ENCODE results near the gene NRXN3. TPM values are rescaled to one million over a fixed set of nuclear protein-coding genes. Genes with fewer than 3 reads are reported as not detected.

NRXN3 gene
- total and polyA plus RNA-seq, 8 donors = 0.53 to 2.5 (median 1.5) TPM

- FAIRE-seq (no peak), DNase-seq (no peak), ATAC-seq (no peak)
- Histone ChIP-seq H3K27me3 (no peaks in the 10 kb centered on the region), H3K27ac (no peak overlapping the region), H3K9me3 (no peaks in the 10 kb centered on the region), H3K4me1 (peaks cover 6 to 13% (median 7%) of the 10 kb centered on the region in 3 donors), H3K4me3 (no peak overlapping the region), H3K36me3 (no peaks in the 10 kb centered on the region)
- intact Hi-C loops (cut with DNase I) = no loop called here
- TF ChIP-seq, protein P1, sequence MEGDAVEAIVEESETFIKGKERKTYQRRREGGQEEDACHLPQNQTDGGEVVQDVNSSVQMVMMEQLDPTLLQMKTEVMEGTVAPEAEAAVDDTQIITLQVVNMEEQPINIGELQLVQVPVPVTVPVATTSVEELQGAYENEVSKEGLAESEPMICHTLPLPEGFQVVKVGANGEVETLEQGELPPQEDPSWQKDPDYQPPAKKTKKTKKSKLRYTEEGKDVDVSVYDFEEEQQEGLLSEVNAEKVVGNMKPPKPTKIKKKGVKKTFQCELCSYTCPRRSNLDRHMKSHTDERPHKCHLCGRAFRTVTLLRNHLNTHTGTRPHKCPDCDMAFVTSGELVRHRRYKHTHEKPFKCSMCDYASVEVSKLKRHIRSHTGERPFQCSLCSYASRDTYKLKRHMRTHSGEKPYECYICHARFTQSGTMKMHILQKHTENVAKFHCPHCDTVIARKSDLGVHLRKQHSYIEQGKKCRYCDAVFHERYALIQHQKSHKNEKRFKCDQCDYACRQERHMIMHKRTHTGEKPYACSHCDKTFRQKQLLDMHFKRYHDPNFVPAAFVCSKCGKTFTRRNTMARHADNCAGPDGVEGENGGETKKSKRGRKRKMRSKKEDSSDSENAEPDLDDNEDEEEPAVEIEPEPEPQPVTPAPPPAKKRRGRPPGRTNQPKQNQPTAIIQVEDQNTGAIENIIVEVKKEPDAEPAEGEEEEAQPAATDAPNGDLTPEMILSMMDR (IDR thresholded peaks at IDR 0.05) = no peak
Observed at GRCh38 chr14:79840103-79840502, 1669.9 kb downstream of the NRXN3 start.

- TF ChIP-seq, protein P1 (IDR thresholded peaks at IDR 0.05) = no peak
- no peak for FAIRE-seq
- DNase-seq = no peak
Observed at GRCh38 chr14:79840831-79841230, 1670.7 kb downstream of the NRXN3 start.

DNA sequence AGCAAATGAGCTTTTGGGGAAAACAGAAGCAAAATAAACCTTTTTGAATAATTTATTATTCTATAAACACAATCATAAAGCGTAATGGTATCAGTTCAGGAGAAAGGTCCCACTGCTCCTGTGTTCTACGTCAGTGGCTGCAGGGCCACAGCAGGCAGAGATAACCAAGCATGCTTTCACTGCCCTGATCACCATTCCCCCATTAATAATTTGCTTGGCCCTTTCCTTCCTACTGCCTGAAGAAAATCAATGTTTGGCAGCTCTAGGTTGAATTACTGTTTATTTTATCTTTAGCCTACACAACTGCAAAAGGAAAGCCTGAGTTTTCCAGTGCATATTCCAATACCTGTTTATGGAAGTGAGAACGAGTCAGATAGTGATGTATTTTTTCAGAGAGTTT lies 1671.3 kb downstream of the NRXN3 start:
- intact Hi-C loops (cut with DNase I) = no loop called here
- TF ChIP-seq, protein P1 (IDR thresholded peaks at IDR 0.05) = no peak
- 2 to 11% methylated on average over 3 of the region's 3 CpGs for whole genome bisulfite sequencing, 2 donors
- DNase-seq = peak in 3 of 6 donors; percentile 24 to 31 (median 25)
- Histone ChIP-seq H3K27ac (no peak overlapping the region), H3K4me3 (no peak overlapping the region), H3K27me3 (no peaks in the 10 kb centered on the region), H3K9me3 (no peaks in the 10 kb centered on the region), H3K4me1 (peaks cover 6 to 13% (median 7%) of the 10 kb centered on the region in 3 donors), H3K36me3 (no peaks in the 10 kb centered on the region)
- peak; percentile 89 to 95 (median 92) for ATAC-seq
- no peak for FAIRE-seq

More at GRCh38 chr14:79840831-79841230, 1670.7 kb downstream of the NRXN3 start:
- H3K27me3 ChIP-seq = no peaks in the 10 kb centered on the region
- no peaks in the 10 kb centered on the region for H3K36me3 ChIP-seq
- no peak overlapping the region for H3K27ac ChIP-seq
- H3K4me1 ChIP-seq = peaks cover 6 to 13% (median 7%) of the 10 kb centered on the region in 3 donors
- WGBS, 2 donors = 25 to 57% methylated on average over 2 of the region's 2 CpGs
- H3K4me3 ChIP-seq = no peak overlapping the region
- ATAC-seq = no peak
- intact Hi-C loops (cut with DNase I) = no loop called here
- no peaks in the 10 kb centered on the region for H3K9me3 ChIP-seq

DNA sequence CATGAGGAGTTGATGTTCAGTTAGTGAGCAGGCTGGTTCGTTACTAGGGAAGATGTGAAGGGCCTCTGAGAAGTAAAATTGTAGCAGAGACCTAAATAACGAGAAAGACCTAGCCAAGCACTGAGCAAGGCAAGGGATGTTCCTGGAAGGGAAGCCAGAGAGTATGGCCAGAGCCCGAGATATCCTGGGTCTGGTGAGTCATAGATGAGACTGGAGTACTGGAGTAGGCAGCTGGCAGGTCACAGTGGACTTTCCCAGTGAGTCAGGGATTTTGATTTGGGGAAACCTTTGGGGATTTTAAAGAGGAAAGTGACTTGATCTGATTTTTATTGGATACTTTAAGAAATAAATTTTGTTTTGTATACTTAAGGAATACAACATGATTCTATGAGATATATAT lies 1672.1 kb downstream of the NRXN3 start:
- Histone ChIP-seq H3K27ac (no peak overlapping the region), H3K4me3 (no peak overlapping the region), H3K36me3 (no peaks in the 10 kb centered on the region), H3K27me3 (no peaks in the 10 kb centered on the region), H3K4me1 (peaks cover 6 to 13% (median 7%) of the 10 kb centered on the region in 3 donors), H3K9me3 (no peaks in the 10 kb centered on the region)
- TF ChIP-seq, protein P1 (IDR thresholded peaks at IDR 0.05) = no peak
- ATAC-seq (peak; percentile 89 to 97 (median 92)), FAIRE-seq (no peak), DNase-seq (peak in 4 of 6 donors; percentile 20 to 51 (median 36))
- intact Hi-C loops (cut with DNase I) = no loop called here
- WGBS, 2 donors = 57 to 60% methylated on average over 3 of the region's 3 CpGs

- Histone ChIP-seq H3K9me3 (no peaks in the 10 kb centered on the region), H3K27ac (no peak overlapping the region), H3K36me3 (no peaks in the 10 kb centered on the region), H3K4me1 (no peaks in the 10 kb centered on the region), H3K4me3 (no peak overlapping the region), H3K27me3 (no peaks in the 10 kb centered on the region)
- TF ChIP-seq, protein P1 (IDR thresholded peaks at IDR 0.05) = no peak
- no peak for DNase-seq
- ATAC-seq = no peak
- FAIRE-seq = no peak
- intact Hi-C loops (cut with DNase I) = no loop called here
- WGBS, 2 donors = 82 to 85% methylated on average over 8 of the region's 8 CpGs
Observed at GRCh38 chr14:79852950-79853744, 1683.0 kb downstream of the NRXN3 start.

All from pancreas (tissue), 10 donors.